ENCODE measurements around the gene ZNF665.
"Not testable (repeated sequence)": the region's sequence is repeated elsewhere in the genome, so short reads cannot be mapped to it uniquely, and the experiment has no call there.

Gene ZNF665

GRCh38 chr19:53192771-53193534 is at the start of gene ZNF665:
Gene ZNF665 (minus strand): TSS chr19:53193358. CDS start chr19:53182898, 10,460 bp downstream.
- DNase-seq (ENCODE audit: low read depth in 3 of 3): peak; percentile 27 to 67 (median 57)

GRCh38 chr19:53237114-53237777 is 44.1 kb upstream of the ZNF665 start:
- no peak for DNase-seq (ENCODE audit: low read depth in 3 of 3)

GRCh38 chr19:53224606-53225005 is 31.4 kb upstream of the ZNF665 start:
- no peak for DNase-seq (ENCODE audit: low read depth in 3 of 3)

GRCh38 chr19:53222716-53223115 is 29.6 kb upstream of the ZNF665 start:
- not testable (repeated sequence) for DNase-seq (ENCODE audit: low read depth in 3 of 3)

- DNase-seq (ENCODE audit: low read depth in 3 of 3): no peak
These were observed 19.7 kb upstream of the ZNF665 start for GRCh38 chr19:53212703-53213320.

GRCh38 chr19:53211554-53211953 is 18.4 kb upstream of the ZNF665 start:
- DNase-seq (ENCODE audit: low read depth in 3 of 3): not testable (repeated sequence)

- DNase-seq (ENCODE audit: low read depth in 3 of 3): peak; percentile 98 to 99 (median 99)
These were observed 3.7 kb upstream of the ZNF665 start for GRCh38 chr19:53196777-53197396.

- DNase-seq (ENCODE audit: low read depth in 3 of 3): peak; percentile 18 to 57 (median 47)
These were observed 2.2 kb upstream of the ZNF665 start for GRCh38 chr19:53195265-53195903.

- no peak for DNase-seq (ENCODE audit: low read depth in 3 of 3)
These were observed 521 bp upstream of the ZNF665 start for GRCh38 chr19:53193535-53194222.

GRCh38 chr19:53190253-53190652 is 2.9 kb downstream of the ZNF665 start:
- DNase-seq (ENCODE audit: low read depth in 3 of 3): no peak

- not testable (repeated sequence) for DNase-seq (ENCODE audit: low read depth in 3 of 3)
These were observed 3.4 kb downstream of the ZNF665 start for GRCh38 chr19:53189691-53190198.

GRCh38 chr19:53185155-53185882 is 7.8 kb downstream of the ZNF665 start:
- DNase-seq (ENCODE audit: low read depth in 3 of 3): not testable (repeated sequence)

- DNase-seq (ENCODE audit: low read depth in 3 of 3): no peak
These were observed 9.9 kb downstream of the ZNF665 start for GRCh38 chr19:53183146-53183764.

- DNase-seq (ENCODE audit: low read depth in 3 of 3): no peak
These were observed 11.0 kb downstream of the ZNF665 start for GRCh38 chr19:53182202-53182601.

GRCh38 chr19:53177986-53178385 is 15.2 kb downstream of the ZNF665 start:
- DNase-seq (ENCODE audit: low read depth in 3 of 3): no peak

- no peak for DNase-seq (ENCODE audit: low read depth in 3 of 3)
These were observed 20.3 kb downstream of the ZNF665 start for GRCh38 chr19:53172889-53173288.

GRCh38 chr19:53165691-53166091 is 27.5 kb downstream of the ZNF665 start:
- DNase-seq (ENCODE audit: low read depth in 3 of 3): no peak

GRCh38 chr19:53161123-53161522 is 32.0 kb downstream of the ZNF665 start:
- DNase-seq (ENCODE audit: low read depth in 3 of 3): no peak

GRCh38 chr19:53160350-53160749 is 32.8 kb downstream of the ZNF665 start:
- no peak for DNase-seq (ENCODE audit: low read depth in 3 of 3)

Measured in stimulated activated CD4-positive, alpha-beta T cell treated with anti-CD3 and anti-CD28 coated beads, TNF-alpha, amount 100 ng/mL, for 4 hours (primary cell).